Epithelial cell of proximal tubule (primary cell): ENCODE measurements around the gene LURAP1L. TPM values are rescaled to one million over a fixed set of nuclear protein-coding genes. Genes with fewer than 3 reads are reported as not detected.

Experiments used
- DNase-seq: peaks from one replicate; pipeline ENCODE4 v3.0.0-alpha.2; 2011; ENCODE audit warnings: low read depth
- H3K4me3 ChIP-seq: 2 replicates; pipeline ENCODE4 v1.5.1; 2011; ENCODE audit warnings: low read depth, mild to moderate bottlenecking, low read length
- CTCF ChIP-seq: conservative IDR thresholded peaks from 2 replicates; pipeline ENCODE4 v1.5.1; 2012; ENCODE audit warnings: low read depth, mild to moderate bottlenecking, low read length
- total RNA-seq: library from RNA; depleted of rRNA; stranded (reverse); fragments of >200 nt; gene quantifications from 2 replicates; pipeline ENCODE4 v1.2.3, GENCODE V29; 2015

LURAP1L gene
- total RNA-seq, 1 donor from 2014 or later, result 11.8 TPM

GRCh38 chr9:12775679-12776512 lies 1.1 kb downstream of the LURAP1L start:
- TF ChIP-seq CTCF, result peak; percentile 53
- no peak for DNase-seq
- H3K4me3 ChIP-seq, result peak overlapping the region; percentile 87

GRCh38 chr9:12776513-12777055 lies 1.8 kb downstream of the LURAP1L start:
- DNase-seq, result no peak
- peak overlapping the region; percentile 87 for H3K4me3 ChIP-seq
- TF ChIP-seq CTCF, result no peak

GRCh38 chr9:12777121-12778022 lies 2.6 kb downstream of the LURAP1L start:
- no peak for DNase-seq
- H3K4me3 ChIP-seq, result peak overlapping the region; percentile 87

GRCh38 chr9:12778389-12778788 lies 3.6 kb downstream of the LURAP1L start:
- DNase-seq, result no peak
- TF ChIP-seq CTCF, result no peak
- H3K4me3 ChIP-seq, result peak overlapping the region; percentile 87

More at GRCh38 chr9:12777121-12778022, 2.6 kb downstream of the LURAP1L start:
- TF ChIP-seq CTCF, result no peak

- DNase-seq, result no peak
- TF ChIP-seq CTCF, result no peak
- H3K4me3 ChIP-seq, result no peak overlapping the region
Measured at GRCh38 chr9:12781226-12781733, 6.5 kb downstream of the LURAP1L start.

GRCh38 chr9:12783767-12784460 lies 9.1 kb downstream of the LURAP1L start:
- no peak overlapping the region for H3K4me3 ChIP-seq
- no peak for TF ChIP-seq CTCF

More at GRCh38 chr9:12783767-12784460, 9.1 kb downstream of the LURAP1L start:
- no peak for DNase-seq
